ENCODE measurements around the gene ABCA2. TPM values are rescaled to one million over a fixed set of nuclear protein-coding genes. Genes with fewer than 3 reads are reported as not detected.
"Not testable (repeated sequence)": the region's sequence is repeated elsewhere in the genome, so short reads cannot be mapped to it uniquely, and the experiment has no call there.

ABCA2 gene
- total RNA-seq, 1 donor from 2014 or later = 26.4 TPM

GRCh38 chr9:137034039-137034708, 6.1 kb upstream of the ABCA2 start:
- no peaks in the 10 kb centered on the region for H3K9me3 Mint-ChIP-seq (ENCODE audit: low read depth)
- H3K27ac Mint-ChIP-seq = no peak overlapping the region
- TF ChIP-seq, protein P1, sequence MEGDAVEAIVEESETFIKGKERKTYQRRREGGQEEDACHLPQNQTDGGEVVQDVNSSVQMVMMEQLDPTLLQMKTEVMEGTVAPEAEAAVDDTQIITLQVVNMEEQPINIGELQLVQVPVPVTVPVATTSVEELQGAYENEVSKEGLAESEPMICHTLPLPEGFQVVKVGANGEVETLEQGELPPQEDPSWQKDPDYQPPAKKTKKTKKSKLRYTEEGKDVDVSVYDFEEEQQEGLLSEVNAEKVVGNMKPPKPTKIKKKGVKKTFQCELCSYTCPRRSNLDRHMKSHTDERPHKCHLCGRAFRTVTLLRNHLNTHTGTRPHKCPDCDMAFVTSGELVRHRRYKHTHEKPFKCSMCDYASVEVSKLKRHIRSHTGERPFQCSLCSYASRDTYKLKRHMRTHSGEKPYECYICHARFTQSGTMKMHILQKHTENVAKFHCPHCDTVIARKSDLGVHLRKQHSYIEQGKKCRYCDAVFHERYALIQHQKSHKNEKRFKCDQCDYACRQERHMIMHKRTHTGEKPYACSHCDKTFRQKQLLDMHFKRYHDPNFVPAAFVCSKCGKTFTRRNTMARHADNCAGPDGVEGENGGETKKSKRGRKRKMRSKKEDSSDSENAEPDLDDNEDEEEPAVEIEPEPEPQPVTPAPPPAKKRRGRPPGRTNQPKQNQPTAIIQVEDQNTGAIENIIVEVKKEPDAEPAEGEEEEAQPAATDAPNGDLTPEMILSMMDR (IDR thresholded peaks at IDR 0.05; ENCODE audit: unreplicated experiment) = no peak
- DNase-seq (ENCODE audit: low spot score, unreplicated experiment) = no peak
- no peaks in the 10 kb centered on the region for H3K4me1 Mint-ChIP-seq (ENCODE audit: low read depth)
- H3K36me3 Mint-ChIP-seq (ENCODE audit: insufficient read depth) = peaks cover 2% of the 10 kb centered on the region
- H3K4me3 Mint-ChIP-seq (ENCODE audit: low read depth) = no peak overlapping the region
- peaks cover 3% of the 10 kb centered on the region for H3K27me3 Mint-ChIP-seq

- not testable (repeated sequence) for DNase-seq (ENCODE audit: low spot score, unreplicated experiment); H3K9me3 Mint-ChIP-seq (ENCODE audit: low read depth); H3K27me3 Mint-ChIP-seq; H3K27ac Mint-ChIP-seq; H3K4me1 Mint-ChIP-seq (ENCODE audit: low read depth); H3K4me3 Mint-ChIP-seq (ENCODE audit: low read depth); H3K36me3 Mint-ChIP-seq (ENCODE audit: insufficient read depth)
Measured at GRCh38 chr9:137033481-137033880, 5.4 kb upstream of the ABCA2 start.

DNA sequence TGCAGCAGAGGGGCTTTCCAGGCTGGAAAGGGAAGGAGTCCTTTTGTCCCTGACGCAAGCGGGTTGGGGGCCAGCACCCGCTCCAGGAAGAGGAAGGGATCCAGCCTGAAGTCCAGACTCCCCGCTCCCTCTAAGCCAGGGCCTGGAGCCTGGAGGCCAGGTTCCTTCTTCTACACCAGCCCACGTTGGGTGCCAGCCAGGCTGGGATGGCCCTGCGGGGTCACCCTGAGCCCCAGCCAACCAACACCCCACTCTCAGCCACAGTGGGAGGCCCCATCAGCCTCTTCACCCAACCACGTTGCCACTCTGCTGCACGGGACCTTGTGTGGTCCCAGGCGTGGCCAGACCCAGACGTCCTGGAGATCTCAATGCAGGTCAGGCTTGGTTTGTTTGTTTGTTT, 4.8 kb upstream of the ABCA2 start:
- H3K36me3 Mint-ChIP-seq (ENCODE audit: insufficient read depth) = no peaks in the 10 kb centered on the region
- H3K9me3 Mint-ChIP-seq (ENCODE audit: low read depth) = no peaks in the 10 kb centered on the region
- no peak overlapping the region for H3K4me3 Mint-ChIP-seq (ENCODE audit: low read depth)
- TF ChIP-seq, protein P1 (IDR thresholded peaks at IDR 0.05; ENCODE audit: unreplicated experiment) = no peak
- H3K27me3 Mint-ChIP-seq = peaks cover 3% of the 10 kb centered on the region
- H3K4me1 Mint-ChIP-seq (ENCODE audit: low read depth) = no peaks in the 10 kb centered on the region
- no peak overlapping the region for H3K27ac Mint-ChIP-seq
- DNase-seq (ENCODE audit: low spot score, unreplicated experiment) = no peak

DNA sequence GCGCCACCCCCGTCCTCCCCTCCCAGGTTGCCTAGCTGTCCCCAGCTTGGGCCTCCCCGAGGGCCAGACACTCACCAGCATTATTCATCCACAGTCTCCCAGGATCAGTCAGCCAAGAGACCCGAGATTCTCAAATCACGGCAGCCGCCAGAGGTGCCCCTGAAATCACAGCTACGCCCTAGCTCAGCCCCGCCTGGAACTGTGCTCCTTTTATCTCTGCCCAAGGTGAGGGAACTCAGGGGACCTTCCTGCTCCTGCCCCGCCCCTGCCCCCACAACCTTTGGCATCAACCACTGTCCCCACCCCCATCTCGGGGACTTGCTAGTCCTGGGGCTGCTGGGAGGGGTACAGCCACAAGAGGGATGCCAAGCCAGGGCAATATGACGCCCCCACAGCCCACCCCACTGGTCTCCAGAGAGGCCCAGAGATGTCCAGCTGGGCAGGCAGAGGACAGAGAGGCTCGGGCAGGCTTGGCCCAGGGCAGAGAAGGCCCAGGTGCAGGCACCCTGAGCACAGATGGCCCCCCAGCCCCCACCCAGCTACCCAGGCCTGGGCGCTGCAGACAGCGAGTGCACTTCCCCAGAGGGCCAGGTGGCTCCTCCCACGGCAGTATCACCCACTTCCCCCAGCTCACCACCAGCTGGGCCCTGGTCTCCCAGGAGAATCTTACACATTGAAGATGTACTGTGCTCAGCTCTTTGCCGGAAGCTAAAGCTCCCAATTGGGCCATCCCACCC, 4.0 kb upstream of the ABCA2 start, which contains the start of gene FUT7:
Gene FUT7 (minus strand): TSS at position 185 of the 737 bp plus-strand sequence. CDS start 97 bp downstream, at position 88.
- H3K36me3 Mint-ChIP-seq (ENCODE audit: insufficient read depth) = no peaks in the 10 kb centered on the region
- H3K27me3 Mint-ChIP-seq = peaks cover 5% of the 10 kb centered on the region
- H3K4me1 Mint-ChIP-seq (ENCODE audit: low read depth) = peaks cover 2% of the 10 kb centered on the region
- H3K27ac Mint-ChIP-seq = no peak within 1 kb of the TSS
- DNase-seq (ENCODE audit: low spot score, unreplicated experiment) = no peak
- H3K4me3 Mint-ChIP-seq (ENCODE audit: low read depth) = no peak within 1 kb of the TSS
- TF ChIP-seq, protein P1 (IDR thresholded peaks at IDR 0.05; ENCODE audit: unreplicated experiment) = no peak
- H3K9me3 Mint-ChIP-seq (ENCODE audit: low read depth) = no peaks in the 10 kb centered on the region

GRCh38 chr9:137030538-137031527, 2.8 kb upstream of the ABCA2 start:
- Mint-ChIP-seq H3K36me3 (ENCODE audit: insufficient read depth) (no peaks in the 10 kb centered on the region), H3K27ac (no peak overlapping the region), H3K27me3 (peaks cover 5% of the 10 kb centered on the region), H3K4me1 (ENCODE audit: low read depth) (peaks cover 2% of the 10 kb centered on the region), H3K9me3 (ENCODE audit: low read depth) (no peaks in the 10 kb centered on the region), H3K4me3 (ENCODE audit: low read depth) (no peak overlapping the region)
- DNase-seq (ENCODE audit: low spot score, unreplicated experiment) = no peak
- TF ChIP-seq, protein P1 (IDR thresholded peaks at IDR 0.05; ENCODE audit: unreplicated experiment) = no peak
